Fibroblast of peridontal ligament (primary cell): ENCODE measurements around the gene NGF.

Experiments used
- DNase-seq: peaks from one replicate; pipeline ENCODE4 v3.0.0-alpha.2; 2010; ENCODE audit errors: extremely low read depth

Gene NGF

DNA sequence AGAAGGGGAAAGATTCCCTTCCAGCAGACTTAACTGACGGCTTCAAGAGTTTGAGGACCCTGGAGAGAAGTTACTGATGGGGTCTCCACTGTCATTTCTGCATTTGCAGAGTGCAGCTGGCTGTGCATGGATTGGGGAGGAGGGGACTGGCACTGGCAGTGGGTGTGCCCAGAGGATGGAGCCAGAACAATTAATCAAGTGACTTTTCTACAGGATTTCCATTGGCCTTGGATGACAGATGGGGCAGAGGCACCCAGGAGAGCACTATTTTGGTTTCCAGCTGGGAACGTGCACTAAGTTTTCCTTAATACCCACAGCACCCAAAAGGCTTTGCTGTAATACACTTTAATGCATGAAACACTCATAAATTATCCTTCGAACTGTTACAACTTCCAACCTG is 1.3 kb downstream of the NGF start:
- no peak for DNase-seq

DNA sequence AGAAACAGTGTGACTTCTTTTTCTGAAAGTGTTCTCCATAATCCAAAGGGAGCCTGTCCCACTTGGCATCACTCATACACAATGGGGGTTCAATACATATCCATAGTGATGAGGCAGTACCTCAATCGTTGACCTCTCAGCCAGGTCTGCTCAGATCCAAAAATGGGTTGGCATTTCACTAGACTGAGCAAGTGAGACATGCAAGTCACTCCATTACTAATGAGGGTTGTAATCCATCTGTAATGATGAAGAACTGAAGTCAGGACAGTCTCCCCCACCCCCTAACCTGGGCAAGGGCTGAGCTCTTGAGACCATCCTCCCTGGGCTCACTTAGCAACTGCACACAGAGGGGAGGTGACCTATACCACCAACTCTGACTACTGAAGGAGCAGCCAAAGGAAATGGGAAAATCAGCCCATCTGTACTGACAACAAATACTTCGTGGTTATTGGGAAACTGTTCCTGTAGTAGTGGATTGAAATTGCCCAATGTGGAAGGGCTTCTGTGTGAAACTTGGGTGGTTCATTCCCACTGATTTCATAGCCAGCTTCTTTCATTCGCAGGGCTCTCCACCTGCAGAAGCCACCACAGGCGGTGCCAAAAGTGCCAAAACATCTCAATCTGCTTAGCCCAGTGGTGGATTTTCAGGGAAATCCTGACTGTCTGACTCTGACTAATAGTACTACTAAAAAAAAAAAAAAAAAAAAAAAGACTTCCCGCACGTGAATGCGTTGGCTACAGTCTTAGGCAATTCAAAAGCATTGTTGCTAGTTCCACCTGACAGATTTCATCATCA is 5.0 kb downstream of the NGF start:
- DNase-seq, result peak; percentile 89

GRCh38 chr1:115331558-115332331 is 6.3 kb downstream of the NGF start:
- peak; percentile 90 for DNase-seq

GRCh38 chr1:115330480-115331013 is 7.5 kb downstream of the NGF start:
- peak; percentile 89 for DNase-seq

- DNase-seq, result peak; percentile 35
Observed at GRCh38 chr1:115329965-115330364, 8.1 kb downstream of the NGF start.

DNA sequence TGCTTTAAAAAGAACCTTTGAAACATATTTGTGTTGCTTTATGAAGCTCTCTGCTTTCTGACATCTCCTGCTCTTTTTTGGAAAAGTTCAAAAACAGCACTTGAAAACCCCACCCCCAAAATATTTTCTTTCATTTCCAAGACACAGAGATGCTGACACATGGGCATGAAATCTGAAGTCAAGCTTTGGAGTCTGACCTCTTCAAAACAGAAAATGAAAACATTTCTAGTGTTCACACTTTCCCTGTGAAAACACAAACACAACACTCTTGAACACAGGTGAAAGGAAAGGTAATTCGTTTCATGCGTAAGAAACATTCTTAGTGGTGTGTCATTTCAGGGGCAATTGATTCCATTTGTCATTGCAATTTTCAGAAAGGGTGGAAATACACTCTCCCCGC is 10.8 kb downstream of the NGF start:
- peak; percentile 43 for DNase-seq

GRCh38 chr1:115326419-115326818 is 11.6 kb downstream of the NGF start:
- DNase-seq, result no peak

- DNase-seq, result no peak
Observed at GRCh38 chr1:115325874-115326273, 12.2 kb downstream of the NGF start.

DNA sequence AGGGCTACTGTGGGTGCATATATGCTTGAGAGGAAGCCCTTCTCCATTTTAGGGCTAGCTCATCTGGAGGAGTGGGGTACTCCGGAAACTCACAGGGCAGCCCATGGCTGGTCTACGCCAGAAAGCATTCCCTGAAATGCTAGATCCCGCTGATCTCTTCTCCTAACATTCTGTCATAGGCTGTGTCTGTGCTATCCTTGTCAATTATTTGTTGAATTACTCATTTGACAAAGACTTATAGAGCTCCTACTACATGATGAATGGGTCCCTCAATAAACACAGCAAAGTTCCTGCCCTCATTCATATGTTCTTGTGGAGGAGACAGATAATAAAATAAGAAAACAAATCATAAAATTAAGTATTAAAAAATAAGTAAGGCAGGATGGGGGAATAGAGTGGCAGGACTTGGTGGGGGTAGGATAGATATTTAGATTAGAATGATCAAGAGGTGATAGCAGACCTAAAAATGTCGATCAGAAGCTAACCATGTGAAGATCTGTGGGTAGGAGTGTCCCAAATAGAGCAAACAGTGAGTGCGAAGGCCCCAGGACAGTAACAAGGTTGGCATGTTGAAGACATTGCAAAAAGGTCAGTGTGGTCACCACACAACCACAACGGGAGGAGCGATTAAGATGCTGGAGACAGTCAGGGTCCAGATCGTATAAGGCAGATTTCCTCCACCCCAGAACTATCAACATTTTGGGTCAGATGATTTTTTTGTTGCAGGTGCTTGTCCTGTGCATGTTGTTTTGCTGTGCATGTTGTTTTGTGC is 13.2 kb downstream of the NGF start:
- DNase-seq, result no peak

DNA sequence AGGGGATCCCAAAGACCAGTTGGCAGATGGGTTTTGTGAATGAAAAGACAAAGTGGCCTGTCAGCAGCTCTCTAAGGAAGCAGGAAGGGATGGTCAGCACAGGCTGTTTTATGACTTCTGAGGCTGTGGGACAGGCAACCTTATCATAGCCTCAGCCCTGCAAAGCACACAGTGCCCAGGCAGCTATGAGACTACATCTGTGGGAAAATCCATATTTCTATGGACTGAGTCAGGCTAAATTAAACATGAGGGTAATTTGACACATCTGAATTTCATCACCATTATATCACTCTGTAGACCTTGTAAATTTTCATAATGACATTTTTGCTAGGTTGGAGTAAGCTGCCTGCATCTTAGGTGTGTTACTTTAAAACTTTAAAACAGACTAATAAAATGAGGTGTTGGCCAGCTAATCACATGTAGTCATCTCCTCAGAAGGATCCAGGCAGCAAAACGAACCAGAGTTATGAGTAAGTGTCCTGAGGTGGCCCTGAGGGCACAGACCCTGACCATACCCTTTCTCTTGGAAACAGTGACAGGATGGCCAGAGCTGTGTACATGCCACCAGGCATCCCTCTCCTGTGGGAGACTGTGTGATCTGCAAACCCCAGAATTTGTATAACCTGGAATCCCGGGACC is 14.6 kb downstream of the NGF start:
- DNase-seq, result peak; percentile 51

GRCh38 chr1:115322631-115323030 is 15.4 kb downstream of the NGF start:
- no peak for DNase-seq

DNA sequence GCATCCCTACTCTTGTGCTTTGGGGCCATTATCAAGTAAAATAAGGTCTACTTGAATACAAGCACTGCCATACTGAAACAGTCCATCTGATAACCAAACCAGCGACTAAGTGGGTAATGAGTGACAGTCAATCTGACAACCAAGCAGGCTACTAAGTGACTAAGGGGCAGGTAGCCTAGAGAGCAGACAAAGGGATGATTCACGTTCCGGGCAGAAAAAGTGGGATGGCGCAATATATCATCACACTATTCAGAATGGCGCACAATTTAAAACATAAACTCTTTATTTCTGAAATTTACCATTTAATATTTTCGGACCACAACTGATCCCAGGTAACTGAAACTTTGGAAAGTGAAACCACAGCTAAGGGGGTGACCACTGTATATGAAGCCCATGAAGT is 17.7 kb downstream of the NGF start:
- DNase-seq, result no peak

GRCh38 chr1:115319706-115320105 is 18.3 kb downstream of the NGF start:
- no peak for DNase-seq

DNA sequence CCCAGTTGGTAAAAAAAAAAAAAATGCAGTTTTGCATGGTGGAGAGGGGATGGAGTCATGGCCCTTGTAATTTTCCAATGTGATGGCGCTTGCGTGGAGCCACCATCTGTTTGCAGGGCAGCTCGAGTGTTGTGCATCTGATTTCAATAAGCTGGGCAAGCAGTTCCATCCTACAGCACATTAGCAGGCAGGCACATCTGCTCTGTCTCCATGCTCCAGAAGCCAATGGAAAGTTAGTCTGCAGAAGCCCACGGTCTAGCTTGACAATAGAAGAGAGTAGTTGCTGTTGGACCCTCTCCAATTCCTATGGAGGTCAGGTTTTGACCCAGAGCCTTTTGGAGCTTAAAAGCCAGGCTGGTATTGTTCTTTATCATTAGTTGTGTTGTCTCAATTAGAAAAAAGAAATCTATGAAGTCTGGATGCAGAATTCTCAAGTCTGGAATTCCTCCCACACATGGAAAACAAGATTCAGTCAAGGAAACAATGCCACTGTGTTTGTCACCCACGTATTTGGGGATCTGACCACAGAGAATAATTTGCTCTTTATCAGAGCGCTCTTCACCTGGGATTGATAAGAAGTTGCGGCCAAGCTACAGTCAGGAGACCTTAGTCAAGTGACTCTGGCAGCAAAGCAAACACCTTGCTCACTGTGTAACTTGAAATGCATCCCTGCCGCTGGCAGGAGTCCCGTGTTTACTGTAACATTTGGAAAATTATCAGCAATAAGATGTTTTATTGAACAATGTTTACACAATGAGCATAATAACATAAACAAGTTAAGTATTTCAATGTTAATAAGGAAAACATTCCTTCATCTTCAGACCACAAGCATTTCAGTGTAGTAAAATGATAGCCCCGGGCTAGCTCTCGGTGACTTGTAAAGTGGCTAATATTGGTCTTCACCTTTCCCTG is 20.7 kb downstream of the NGF start:
- no peak for DNase-seq

GRCh38 chr1:115314765-115315164 is 23.3 kb downstream of the NGF start:
- peak; percentile 48 for DNase-seq

DNA sequence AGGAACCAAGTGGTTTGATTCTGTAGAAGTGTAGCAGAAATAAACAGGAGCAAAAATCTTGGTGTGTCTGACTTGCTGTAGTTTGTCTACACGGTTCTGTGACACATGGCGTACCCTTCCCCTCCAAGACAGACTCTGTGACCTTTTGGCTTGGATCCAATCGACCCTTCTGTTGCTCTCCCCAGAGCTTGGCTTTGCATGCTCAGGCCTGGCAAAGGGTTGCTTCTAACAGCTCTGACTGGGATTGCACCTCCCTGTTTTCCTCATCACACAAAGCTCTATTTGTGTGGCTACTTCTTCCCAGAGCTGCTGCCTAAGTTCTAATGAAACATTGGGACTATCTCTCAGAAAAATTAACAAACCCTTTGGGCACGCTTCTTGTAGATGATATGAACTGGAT is 24.0 kb downstream of the NGF start:
- DNase-seq, result no peak

DNA sequence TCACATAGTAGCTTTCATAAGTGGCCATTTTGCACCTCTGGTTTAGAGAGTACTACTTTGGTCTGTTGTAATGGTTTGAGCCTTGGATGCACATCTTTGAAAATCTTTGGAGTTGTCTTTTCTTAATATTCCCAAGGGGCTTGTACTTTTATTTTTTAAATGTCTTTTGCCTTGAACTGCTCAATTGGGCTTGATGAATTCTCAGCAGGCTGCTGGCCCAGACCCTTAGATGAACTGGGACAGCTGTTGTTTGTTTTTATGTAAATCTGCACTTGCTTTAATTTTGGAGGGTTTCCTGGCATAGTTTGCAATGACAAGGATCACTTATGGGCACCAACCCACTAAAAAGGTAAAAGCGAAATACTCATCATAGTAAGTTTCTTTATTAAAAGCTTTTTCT is 24.9 kb downstream of the NGF start:
- no peak for DNase-seq

DNA sequence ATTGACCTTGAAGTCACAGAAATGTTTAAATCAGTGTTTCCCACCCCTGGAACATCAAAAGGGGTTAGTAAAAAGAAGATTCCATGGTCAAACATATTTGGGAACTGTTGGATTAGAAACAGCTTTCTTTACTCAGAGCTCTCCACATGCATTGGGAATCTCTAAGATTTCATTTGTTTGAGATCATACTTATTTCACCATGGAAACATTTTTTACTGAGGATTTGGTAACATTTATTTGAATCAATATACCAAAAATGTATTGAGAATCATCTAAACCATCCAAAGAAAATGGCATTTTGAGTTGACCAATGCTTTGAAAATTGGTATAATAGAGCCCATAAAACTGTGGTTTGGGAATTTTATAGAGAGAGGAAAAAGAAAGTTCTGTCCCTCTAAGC is 25.3 kb downstream of the NGF start:
- DNase-seq, result peak; percentile 76

GRCh38 chr1:115311474-115311989 is 26.5 kb downstream of the NGF start:
- no peak for DNase-seq
